Stomach (tissue), 9 donors: ENCODE data around the gene PPM1E. TPM values are rescaled to one million over a fixed set of nuclear protein-coding genes. Genes with fewer than 3 reads are reported as not detected.
A peak's percentile ranks its signal among the peaks of the same experiment; 100 is the strongest.

Experiments
- DNase-seq, 2 donors: peaks; one replicate each; pipeline versions ENCODE4 v3.0.0 to v3.0.0-alpha.2; 2013 to 2019
- H3K27ac ChIP-seq, 5 donors: fragments of 200-600 bp in 4 of 5; sonication (generic) in 4 of 5; one replicate each; pipeline ENCODE4 v1.5.1; 2013 to 2019; ENCODE audit warnings: mild to moderate bottlenecking in 1 of 5, moderate library complexity in 1 of 5
- H3K27me3 ChIP-seq, 3 donors: fragments of 200-600 bp; sonication (generic); one replicate each; pipeline ENCODE4 v1.5.1; 2017 to 2019; ENCODE audit warnings: mixed run types in 1 of 3
- H3K36me3 ChIP-seq, 4 donors: fragments of 200-600 bp; sonication (generic); 1 replicate in 3 of 4; 2 replicates in 1 of 4; pipeline ENCODE4 v1.5.1; 2016 to 2019
- H3K4me1 ChIP-seq, 4 donors: fragments of 200-600 bp; sonication (generic); one replicate each; pipeline ENCODE4 v1.5.1; 2016 to 2019
- H3K4me3 ChIP-seq, 4 donors: fragments of 200-600 bp; sonication (generic) in 3 of 4; one replicate each; pipeline ENCODE4 v1.5.1; 2016 to 2019; ENCODE audit warnings: mild to moderate bottlenecking in 1 of 4
- H3K9me3 ChIP-seq, 4 donors: fragments of 200-600 bp; sonication (generic); one replicate each; pipeline ENCODE4 v1.5.1; 2016 to 2019
- CTCF ChIP-seq, 7 experiments: fragments of 450-650 bp in 4 of 7; fragments of 200-600 bp in 3 of 7; sonication (generic) in 3 of 7; IDR thresholded peaks; one replicate each; pipeline ENCODE4 v1.5.1; 2016 to 2019; ENCODE audit warnings: antibody characterized with exemption in 7 of 7, control low read depth in 2 of 7, mild to moderate bottlenecking in 1 of 7
- EP300 ChIP-seq: sonication (generic); formaldehyde crosslinking; IDR thresholded peaks from one replicate; pipeline ENCODE4 v1.6.1; 2017; ENCODE audit warnings: antibody characterized with exemption
- POLR2A ChIP-seq, 4 donors: fragments of 450-650 bp; IDR thresholded peaks; one replicate each; pipeline ENCODE4 v1.6.1; 2016; ENCODE audit warnings: antibody characterized with exemption in 4 of 4, control low read depth in 2 of 4, mild to moderate bottlenecking in 1 of 4, moderate library complexity in 1 of 4
- POLR2AphosphoS5 ChIP-seq, 3 donors: sonication (generic); formaldehyde crosslinking; IDR thresholded peaks; one replicate each; pipeline ENCODE4 v1.6.1; 2016; ENCODE audit warnings: antibody characterized with exemption in 3 of 3
- WGBS, 5 donors: extraction: QIAGEN DNeasy Blood & Tissue Kit in 3 of 5; methylation state at CpG; one replicate each; pipeline versions ENCODE4 v1.1.5 to v1.1.7; 2013 to 2018; 5-methylcytosine and 5-hydroxymethylcytosine counted together
- intact Hi-C: fragments of 100-400 bp; cut with DNase I; formaldehyde crosslinking; loops from one replicate; pipeline ENCODE4 v1.15.1; 2023; ENCODE audit warnings: low total_unique reads
- polyA plus RNA-seq, 3 donors: library from polyadenylated mRNA; stranded (reverse); fragments of 200-250 nt; gene quantifications; one replicate each; pipeline ENCODE4 v1.2.3, GENCODE V29; 2013
- total RNA-seq, 5 donors: library from RNA; depleted of rRNA; stranded (reverse); fragments of >200 nt; gene quantifications; one replicate each; pipeline versions ENCODE4 v1.1.0 to v1.2.3, GENCODE V29; 2014 to 2016
- donor health status: healthy with polysubstance abuse.
- donor health status: Bipolar disorder and iron deficiency.
- donor health status: healthy.

Gene PPM1E
- total and polyA plus RNA-seq, 8 donors: 0.08 to 0.92 (median 0.15) TPM; not detected in 3

- peaks cover 0 to 31% (median 1%) of the 10 kb centered on the region in 4 donors for H3K4me1 ChIP-seq
- intact Hi-C loops: loop anchor here (10.0 kb wide), 2 partner anchors 415 to 485 kb away; partner anchors contain the start of gene MTMR4
- WGBS, 5 donors: 88 to 100% (median 94%) methylated on average over 1 of the region's 1 CpG
- no peak overlapping the region for H3K4me3 ChIP-seq
- no peak for TF ChIP-seq CTCF (IDR thresholded peaks at IDR 0.05)
- TF ChIP-seq POLR2AphosphoS5 (IDR thresholded peaks at IDR 0.05): no peak
- TF ChIP-seq EP300: no peak
- TF ChIP-seq POLR2A (IDR thresholded peaks at IDR 0.05): no peak
- DNase-seq: no peak
- no peaks in the 10 kb centered on the region for H3K9me3 ChIP-seq
- H3K36me3 ChIP-seq: peaks cover 8 to 50% (median 29%) of the 10 kb centered on the region in 4 donors
- no peak overlapping the region for H3K27ac ChIP-seq
- no peaks in the 10 kb centered on the region for H3K27me3 ChIP-seq
These were observed 244.4 kb downstream of the PPM1E start for GRCh38 chr17:59000022-59000421.

- peak; percentile 34 to 75 for DNase-seq
- H3K4me3 ChIP-seq: no peak overlapping the region
- no peaks in the 10 kb centered on the region for H3K9me3 ChIP-seq
- peaks cover 0 to 31% (median 1%) of the 10 kb centered on the region in 4 donors for H3K4me1 ChIP-seq
- TF ChIP-seq EP300 (no peak), POLR2AphosphoS5 (IDR thresholded peaks at IDR 0.05) (peak in 1 of 3 donors; percentile 39)
- peaks cover 8 to 47% (median 25%) of the 10 kb centered on the region in 4 donors for H3K36me3 ChIP-seq
- H3K27ac ChIP-seq: peak overlapping the region in 4 of 5 donors; percentile 19 to 54 (median 31)
- intact Hi-C loops: loop anchor here (10.0 kb wide), 2 partner anchors 416 to 486 kb away; partner anchors contain the start of gene MTMR4
- H3K27me3 ChIP-seq: no peaks in the 10 kb centered on the region
- WGBS, 5 donors: 55 to 75% (median 65%) methylated on average over 10 of the region's 10 CpGs
These were observed 245.6 kb downstream of the PPM1E start for GRCh38 chr17:59001158-59001814.

GRCh38 chr17:59002126-59002525 is 246.5 kb downstream of the PPM1E start:
- no peak for TF ChIP-seq EP300
- TF ChIP-seq POLR2A (IDR thresholded peaks at IDR 0.05): no peak
- TF ChIP-seq CTCF (IDR thresholded peaks at IDR 0.05): no peak
- TF ChIP-seq POLR2AphosphoS5 (IDR thresholded peaks at IDR 0.05): no peak
- no peak for DNase-seq
- H3K27ac ChIP-seq: peak overlapping the region in 2 of 5 donors; percentile 22 to 54
- peaks cover 0 to 31% (median 1%) of the 10 kb centered on the region in 4 donors for H3K4me1 ChIP-seq
- H3K27me3 ChIP-seq: no peaks in the 10 kb centered on the region
- 90 to 95% (median 90%) methylated on average over 3 of the region's 3 CpGs for WGBS, 5 donors
- intact Hi-C loops: loop anchor here (10.0 kb wide), 2 partner anchors 417 to 487 kb away; partner anchors contain the start of gene MTMR4
- H3K4me3 ChIP-seq: no peak overlapping the region
- peaks cover 8 to 42% (median 24%) of the 10 kb centered on the region in 4 donors for H3K36me3 ChIP-seq
- H3K9me3 ChIP-seq: no peaks in the 10 kb centered on the region

- no peak overlapping the region for H3K27ac ChIP-seq
- intact Hi-C loops: loop anchor here (10.0 kb wide), 2 partner anchors 418 to 488 kb away; partner anchors contain the start of gene MTMR4
- no peak overlapping the region for H3K4me3 ChIP-seq
- no peak for TF ChIP-seq CTCF (IDR thresholded peaks at IDR 0.05)
- no peak for TF ChIP-seq EP300
- no peak for TF ChIP-seq POLR2AphosphoS5 (IDR thresholded peaks at IDR 0.05)
- TF ChIP-seq POLR2A (IDR thresholded peaks at IDR 0.05): no peak
- DNase-seq: no peak
- 96 to 100% (median 97%) methylated on average over 2 of the region's 2 CpGs for WGBS, 5 donors
- peaks cover 0 to 25% (median 1%) of the 10 kb centered on the region in 4 donors for H3K4me1 ChIP-seq
- H3K27me3 ChIP-seq: no peaks in the 10 kb centered on the region
- H3K36me3 ChIP-seq: peaks cover 8 to 39% (median 26%) of the 10 kb centered on the region in 4 donors
- H3K9me3 ChIP-seq: no peaks in the 10 kb centered on the region
These were observed 247.2 kb downstream of the PPM1E start for GRCh38 chr17:59002848-59003247.
